GM06990 (cell line): ENCODE results near the gene NUP210L.
A peak's percentile ranks its signal among the peaks of the same experiment; 100 is the strongest.
"Not testable (repeated sequence)": the region's sequence is repeated elsewhere in the genome, so short reads cannot be mapped to it uniquely, and the experiment has no call there.

ENCODE experiments used
- DNase-seq: peaks from one replicate; pipeline ENCODE4 v3.0.0-alpha.2; 2011; ENCODE audit not compliant: insufficient read length; ENCODE audit errors: extremely low read depth
- H3K27me3 ChIP-seq: replicated peaks from 2 replicates; pipeline ENCODE4 v1.6.0; 2011; ENCODE audit warnings: low read length; ENCODE audit not compliant: control insufficient read depth, insufficient read depth
- H3K36me3 ChIP-seq: 2 replicates; pipeline ENCODE4 v1.5.1; 2011; ENCODE audit warnings: low read length; ENCODE audit not compliant: control insufficient read depth, insufficient read depth
- H3K4me3 ChIP-seq: replicated peaks from 2 replicates; pipeline ENCODE4 v1.5.1; 2011; ENCODE audit warnings: low read depth, mild to moderate bottlenecking, control low read depth, low read length
- TF ChIP-seq, protein P1 (sequence below): IDR thresholded peaks from 2 replicates; pipeline ENCODE4 v1.5.1; 2011; ENCODE audit warnings: low read length, control low read depth, mild to moderate bottlenecking, inconsistent platforms; ENCODE audit not compliant: insufficient read depth, poor library complexity, severe bottlenecking

The NUP210L gene

DNA sequence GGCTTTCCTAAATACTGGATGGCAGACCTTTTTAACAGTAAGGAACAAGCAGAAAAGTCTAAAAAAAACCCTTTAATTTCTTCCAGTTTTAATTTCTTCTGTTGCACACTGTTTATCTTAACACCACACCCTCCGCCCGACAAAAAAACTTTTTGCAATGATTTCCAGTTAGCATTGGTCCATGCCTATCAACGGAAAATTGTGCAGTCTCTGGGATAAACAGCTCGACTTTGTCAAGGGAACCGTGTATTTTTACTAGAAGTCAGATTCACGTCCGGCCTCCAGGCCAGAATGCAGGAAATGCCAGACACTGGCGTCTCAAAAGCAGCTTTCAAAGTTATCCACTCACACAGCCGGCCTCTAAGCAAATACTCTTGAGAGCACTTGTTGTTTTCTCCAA, 378 bp upstream of the NUP210L start:
- TF ChIP-seq, protein P1, sequence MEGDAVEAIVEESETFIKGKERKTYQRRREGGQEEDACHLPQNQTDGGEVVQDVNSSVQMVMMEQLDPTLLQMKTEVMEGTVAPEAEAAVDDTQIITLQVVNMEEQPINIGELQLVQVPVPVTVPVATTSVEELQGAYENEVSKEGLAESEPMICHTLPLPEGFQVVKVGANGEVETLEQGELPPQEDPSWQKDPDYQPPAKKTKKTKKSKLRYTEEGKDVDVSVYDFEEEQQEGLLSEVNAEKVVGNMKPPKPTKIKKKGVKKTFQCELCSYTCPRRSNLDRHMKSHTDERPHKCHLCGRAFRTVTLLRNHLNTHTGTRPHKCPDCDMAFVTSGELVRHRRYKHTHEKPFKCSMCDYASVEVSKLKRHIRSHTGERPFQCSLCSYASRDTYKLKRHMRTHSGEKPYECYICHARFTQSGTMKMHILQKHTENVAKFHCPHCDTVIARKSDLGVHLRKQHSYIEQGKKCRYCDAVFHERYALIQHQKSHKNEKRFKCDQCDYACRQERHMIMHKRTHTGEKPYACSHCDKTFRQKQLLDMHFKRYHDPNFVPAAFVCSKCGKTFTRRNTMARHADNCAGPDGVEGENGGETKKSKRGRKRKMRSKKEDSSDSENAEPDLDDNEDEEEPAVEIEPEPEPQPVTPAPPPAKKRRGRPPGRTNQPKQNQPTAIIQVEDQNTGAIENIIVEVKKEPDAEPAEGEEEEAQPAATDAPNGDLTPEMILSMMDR = no peak
- Histone ChIP-seq H3K27me3 (no peaks in the 10 kb centered on the region), H3K36me3 (peaks cover 7% of the 10 kb centered on the region), H3K4me3 (no peak overlapping the region)
- DNase-seq = no peak

DNA sequence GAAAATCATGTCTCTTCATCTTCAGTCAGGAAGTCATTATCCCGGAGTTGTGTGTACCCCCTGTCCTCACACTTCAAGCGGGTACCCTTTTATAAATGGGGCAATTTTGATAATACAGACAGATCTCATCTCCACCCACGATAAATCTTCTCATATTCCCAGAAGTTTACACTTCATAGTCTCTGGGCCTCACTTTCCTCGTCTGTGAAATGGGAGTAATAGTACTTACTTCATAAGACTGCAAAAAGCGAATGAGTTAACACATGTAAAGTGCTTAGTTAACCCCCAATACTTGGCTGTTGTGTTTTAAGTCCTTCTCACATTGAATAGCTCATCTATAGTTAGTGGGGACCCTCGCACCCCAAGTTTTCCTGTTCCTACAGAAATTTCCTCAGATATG, 820 bp downstream of the NUP210L start:
- DNase-seq = no peak
- H3K4me3 ChIP-seq = no peak overlapping the region
- no peaks in the 10 kb centered on the region for H3K27me3 ChIP-seq
- H3K36me3 ChIP-seq = peaks cover 7% of the 10 kb centered on the region
- TF ChIP-seq, protein P1 = no peak

DNA sequence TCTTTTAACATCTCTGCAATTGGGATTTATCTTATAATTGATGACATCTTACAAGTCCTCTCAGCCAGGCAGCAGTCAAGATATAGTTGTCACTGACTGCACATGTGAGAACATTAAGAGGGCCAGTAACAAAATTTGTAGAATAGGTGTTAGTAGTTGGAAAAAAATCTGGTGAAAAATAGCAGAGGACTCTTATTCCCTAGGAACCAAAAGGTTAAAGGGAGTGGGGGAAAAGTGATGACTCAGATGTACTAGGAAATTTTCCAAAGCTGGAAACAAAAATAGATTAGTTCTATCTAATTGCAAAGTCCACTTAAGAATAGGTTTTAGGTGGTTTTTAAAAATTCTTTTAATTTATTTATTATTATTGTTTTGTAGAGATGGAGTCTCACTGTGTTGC, 3.6 kb downstream of the NUP210L start:
- H3K4me3 ChIP-seq = no peak overlapping the region
- TF ChIP-seq, protein P1 = no peak
- no peak for DNase-seq
- H3K36me3 ChIP-seq = peaks cover 5% of the 10 kb centered on the region
- no peaks in the 10 kb centered on the region for H3K27me3 ChIP-seq

DNA sequence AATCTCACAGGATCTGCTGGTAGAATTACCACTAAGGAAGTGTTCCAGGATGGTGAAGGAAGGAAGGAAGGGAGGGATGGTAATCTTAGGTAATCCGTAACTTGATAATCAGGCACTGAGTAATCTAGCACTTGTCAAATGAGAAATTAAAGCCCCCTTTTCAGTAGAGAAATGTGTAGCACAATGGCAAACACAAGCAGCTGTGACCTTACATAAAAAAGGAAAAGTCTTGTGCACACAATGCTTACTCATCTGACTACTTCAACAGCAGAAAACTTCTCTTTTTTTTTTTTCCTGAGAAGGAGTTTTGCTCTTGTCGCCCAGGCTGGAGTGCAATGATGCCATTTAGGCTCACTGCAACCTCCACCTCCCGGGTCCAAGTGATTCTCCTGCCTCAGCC, 6.1 kb downstream of the NUP210L start:
- Histone ChIP-seq H3K36me3 (no peaks in the 10 kb centered on the region), H3K27me3 (no peaks in the 10 kb centered on the region), H3K4me3 (no peak overlapping the region)
- peak; percentile 38 for DNase-seq
- TF ChIP-seq, protein P1 = no peak

DNA sequence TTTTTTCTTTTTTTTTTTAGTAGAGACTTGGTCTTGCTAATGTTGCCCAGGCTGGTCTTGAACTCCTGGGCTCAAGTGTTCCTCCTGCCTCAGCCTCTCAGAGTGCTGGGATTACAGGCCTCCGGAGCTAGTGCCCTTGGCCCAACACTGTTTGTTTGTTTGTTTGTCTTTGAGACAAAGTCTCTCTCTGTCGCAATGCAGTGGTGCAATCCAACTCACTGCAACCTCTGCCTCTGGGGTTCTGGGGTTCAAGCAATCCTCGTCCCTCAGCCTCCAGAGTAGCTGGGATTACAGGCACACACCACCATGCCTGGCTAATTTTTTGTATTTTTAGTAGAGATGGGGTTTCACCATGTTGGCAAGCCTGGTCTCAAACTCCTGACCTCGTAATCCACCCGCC, 7.4 kb downstream of the NUP210L start:
- H3K4me3 ChIP-seq, H3K27me3 ChIP-seq, DNase-seq, H3K36me3 ChIP-seq: not testable (repeated sequence)

DNA sequence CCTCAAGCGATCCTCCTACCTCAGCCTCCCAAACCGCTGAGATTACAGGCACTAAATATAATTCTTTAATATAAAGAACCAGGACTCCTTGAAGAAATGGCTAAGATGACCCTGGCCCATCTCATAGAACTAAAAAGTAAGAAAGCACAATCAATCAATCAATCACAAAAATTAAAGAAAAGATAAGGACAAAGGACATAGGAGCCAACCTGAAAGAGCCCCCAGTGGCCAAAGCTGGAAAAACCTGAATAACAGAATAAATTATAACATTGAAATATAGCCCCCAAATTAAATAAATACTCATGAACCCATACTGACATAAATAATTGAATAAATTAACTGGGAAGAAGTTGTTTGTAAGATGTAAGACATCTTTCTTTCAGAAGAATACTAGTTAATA, 8.9 kb downstream of the NUP210L start:
- no peak for DNase-seq
- Histone ChIP-seq H3K27me3 (no peaks in the 10 kb centered on the region), H3K36me3 (no peaks in the 10 kb centered on the region), H3K4me3 (no peak overlapping the region)
- TF ChIP-seq, protein P1 = peak; percentile 35
